GM18511 (cell line): ENCODE measurements around the gene CROCC2.

Source experiments
- ATAC-seq: cut with Tn5 transposase; IDR thresholded peaks from one replicate; pipeline ENCODE4 v1.9.1; 2021; ENCODE audit warnings: mild to moderate bottlenecking, moderate library complexity; ENCODE audit not compliant: unreplicated experiment

Gene CROCC2

DNA sequence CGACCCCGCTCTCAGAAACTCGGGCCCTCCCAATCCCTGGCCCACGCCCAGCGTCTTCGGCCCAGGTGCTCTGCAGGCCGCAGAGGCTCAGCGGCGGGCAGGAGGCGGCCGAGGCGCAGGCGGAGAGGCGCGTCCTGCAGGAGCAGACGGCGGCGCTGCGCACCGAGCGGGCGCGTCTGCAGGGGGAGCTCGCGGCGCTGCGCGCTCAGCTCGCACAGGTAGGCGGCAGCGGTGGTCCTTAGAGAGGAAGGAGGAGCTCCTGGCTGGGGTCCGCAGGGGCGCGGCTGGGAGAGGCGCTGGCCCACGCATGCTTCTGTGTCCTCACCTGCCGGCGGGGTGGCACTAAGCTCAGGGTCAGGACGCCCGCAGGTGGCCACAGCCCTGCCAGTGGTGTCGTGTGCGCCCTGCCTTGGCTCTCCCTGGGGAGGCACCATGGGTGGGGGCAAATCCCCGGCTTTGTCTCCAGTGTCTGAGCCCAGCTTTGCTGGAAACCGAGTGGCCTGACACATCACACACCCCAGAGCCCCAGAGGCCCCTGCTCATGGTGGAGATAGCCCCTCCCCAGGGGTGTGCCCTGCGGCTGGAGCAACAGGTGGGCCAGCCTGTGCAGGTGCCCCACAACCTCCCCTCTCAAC lies 77.3 kb downstream of the CROCC2 start:
- ATAC-seq: no peak

DNA sequence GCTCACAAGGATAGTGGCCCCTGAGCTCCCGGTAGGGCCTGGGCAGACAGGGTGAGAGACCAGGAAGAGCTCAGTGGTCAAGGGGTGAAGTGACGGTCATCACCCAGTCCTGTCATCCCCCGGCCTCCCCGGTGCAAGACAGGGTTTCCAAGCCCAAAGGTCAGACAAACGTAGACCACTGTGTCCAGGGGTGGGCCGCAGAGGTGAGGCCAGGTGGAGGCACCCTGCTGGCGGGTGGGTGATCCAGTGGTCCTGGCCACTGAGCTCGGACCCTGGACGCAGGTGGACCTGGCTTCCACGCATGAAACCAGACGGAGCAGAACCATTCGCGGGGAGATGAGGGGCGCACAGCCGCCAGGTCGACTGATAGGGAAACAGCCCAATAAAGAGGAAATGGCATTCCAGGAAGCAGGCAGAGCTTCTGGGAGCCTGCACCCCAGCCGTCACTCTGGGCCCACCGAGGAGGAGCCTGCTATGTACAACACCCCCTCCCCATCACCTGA lies 77.9 kb downstream of the CROCC2 start:
- ATAC-seq: no peak

DNA sequence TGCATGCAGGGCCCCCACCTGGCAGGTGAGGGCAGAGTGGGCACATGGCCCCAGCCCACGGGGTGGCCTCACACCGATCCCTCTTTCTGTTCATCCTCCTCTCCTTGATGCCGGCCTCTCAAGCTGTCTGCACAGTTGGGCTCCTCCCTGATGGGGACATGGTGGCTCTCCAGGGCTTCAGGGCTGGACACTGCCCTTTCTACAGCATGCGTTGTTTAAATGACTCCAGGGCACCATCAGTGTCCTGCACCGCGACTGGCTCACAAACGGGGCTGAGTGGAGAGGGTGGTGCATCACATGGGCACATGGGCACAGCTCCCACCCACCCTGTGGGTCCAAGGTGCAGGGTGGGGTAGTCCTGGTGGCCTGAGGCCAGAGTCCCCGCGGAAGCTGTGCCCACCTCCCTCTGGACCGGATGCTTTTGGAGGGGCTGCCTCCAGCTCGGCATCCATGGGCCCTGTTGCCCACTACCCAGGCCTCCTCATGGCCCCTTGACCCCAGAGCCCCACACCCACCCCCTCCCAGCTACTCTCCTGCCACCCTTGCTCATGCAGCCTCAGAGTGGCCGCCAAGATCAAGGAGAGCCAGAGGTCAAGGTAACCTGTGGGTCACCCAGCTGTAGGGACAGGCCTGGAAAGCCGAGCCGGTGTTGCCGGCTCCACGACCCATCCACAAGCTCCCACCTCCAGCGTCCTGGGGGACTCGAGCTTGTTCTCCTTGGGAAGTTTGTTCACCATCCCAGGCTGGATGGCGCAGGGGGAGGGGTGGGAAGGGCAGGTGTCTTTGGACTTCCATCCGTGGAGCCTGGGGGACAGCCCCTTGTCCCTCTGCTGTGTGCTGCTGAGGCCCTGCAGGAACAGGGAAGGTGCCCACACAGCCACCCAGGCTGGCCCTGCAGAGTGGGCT lies 80.0 kb downstream of the CROCC2 start:
- no peak for ATAC-seq

DNA sequence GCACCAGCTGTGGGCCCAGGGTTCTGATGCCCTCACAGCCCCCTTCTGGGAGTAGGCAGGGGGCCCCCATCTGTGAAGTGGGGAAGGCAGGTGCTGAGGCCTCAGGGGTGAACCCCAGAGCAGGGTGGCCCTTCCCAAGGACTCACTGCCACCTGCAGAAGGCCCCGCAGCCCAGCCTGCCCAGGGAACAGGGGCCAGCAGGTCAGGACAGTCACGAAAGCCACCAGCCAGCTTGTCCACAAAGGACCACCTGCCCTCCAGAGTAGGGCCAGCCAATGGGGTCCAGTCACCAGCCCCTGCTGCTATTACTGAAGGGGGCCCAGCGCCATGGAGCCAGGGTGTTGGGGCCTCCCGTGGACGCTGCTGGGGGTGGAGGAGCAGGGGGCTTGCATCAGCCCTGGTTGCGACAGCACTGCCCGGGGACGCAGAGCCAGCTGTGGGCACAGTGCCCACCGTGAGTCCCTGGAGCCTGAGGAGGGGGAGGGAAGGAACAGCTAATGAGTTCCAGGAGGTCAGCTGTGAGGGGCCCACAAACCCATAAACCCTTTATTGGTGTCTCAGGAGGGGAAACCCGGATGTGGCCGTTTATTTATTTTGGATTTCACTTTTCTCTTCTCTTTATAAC lies 80.8 kb downstream of the CROCC2 start:
- ATAC-seq: no peak

DNA sequence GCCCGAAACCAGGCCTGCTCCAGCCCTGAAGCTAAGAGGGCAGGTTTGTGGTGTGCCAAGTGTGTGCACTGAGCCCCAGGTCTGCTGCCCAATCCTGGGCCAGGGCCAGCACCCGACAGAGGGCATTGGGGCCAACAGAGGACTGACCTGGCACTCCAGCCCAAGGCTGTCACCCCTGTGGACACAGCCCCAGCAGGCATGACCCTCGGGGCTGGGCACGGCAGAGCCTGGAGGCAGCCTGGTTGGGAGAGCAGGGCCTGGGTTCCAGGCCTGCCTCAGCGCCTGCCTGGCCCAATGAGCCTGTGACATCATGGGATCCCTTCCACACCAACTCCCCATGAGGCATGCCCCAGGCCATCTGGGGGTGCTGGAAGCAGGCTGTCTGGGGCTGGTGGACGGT lies 81.5 kb downstream of the CROCC2 start:
- ATAC-seq: no peak

DNA sequence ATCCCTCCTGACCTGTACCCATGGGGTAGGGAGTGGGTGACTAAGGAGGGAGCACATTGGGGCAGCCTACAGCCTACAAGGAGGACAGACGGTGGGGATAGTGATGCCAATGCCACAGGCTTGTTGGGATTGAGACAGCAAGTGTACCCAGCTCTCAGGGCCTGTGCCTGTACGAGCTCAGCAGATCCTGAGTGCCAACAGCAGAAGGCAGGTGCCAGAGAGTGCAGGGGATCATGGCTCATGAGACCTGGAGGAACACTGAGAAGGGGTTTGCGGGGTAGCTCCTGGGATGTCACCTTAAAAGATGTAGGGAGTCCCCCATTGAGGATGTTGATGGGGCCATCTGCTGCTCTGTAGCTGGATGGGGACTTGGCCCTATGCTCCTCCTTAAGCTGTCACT lies 82.0 kb downstream of the CROCC2 start:
- no peak for ATAC-seq

DNA sequence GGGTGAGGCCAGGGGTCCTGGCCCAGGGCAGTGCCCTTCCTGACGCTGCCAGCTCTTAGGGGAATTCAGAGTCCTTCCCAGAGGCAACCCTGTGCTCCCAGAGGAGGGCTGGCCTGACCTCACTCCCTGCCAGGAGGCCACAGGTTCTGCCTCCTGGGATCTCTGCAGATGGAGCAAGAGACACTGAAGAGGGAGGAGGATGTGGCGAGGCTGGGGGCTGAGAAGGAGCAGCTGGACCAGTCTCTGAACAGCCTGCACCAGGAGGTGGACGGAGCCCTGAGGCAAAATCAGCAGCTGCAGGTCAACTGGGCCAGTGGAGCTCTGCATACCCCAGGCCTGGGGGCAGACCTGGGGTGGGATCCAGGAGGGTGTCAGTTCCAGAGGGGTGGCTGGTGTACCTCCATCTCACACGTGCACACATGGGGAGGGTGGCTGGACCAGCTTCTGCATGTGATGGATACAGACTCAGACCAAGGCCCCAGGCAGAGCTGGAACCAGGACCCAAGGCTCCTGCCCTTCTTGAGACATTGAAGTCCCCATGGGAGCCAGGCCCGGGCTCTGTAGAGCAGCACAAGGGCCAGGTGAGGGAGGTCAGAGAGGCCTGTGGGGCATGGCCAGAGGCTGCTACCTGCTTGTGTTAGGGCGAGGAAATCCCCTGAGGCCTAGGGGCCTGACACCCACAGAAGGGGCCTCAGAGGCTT lies 82.6 kb downstream of the CROCC2 start:
- no peak for ATAC-seq

DNA sequence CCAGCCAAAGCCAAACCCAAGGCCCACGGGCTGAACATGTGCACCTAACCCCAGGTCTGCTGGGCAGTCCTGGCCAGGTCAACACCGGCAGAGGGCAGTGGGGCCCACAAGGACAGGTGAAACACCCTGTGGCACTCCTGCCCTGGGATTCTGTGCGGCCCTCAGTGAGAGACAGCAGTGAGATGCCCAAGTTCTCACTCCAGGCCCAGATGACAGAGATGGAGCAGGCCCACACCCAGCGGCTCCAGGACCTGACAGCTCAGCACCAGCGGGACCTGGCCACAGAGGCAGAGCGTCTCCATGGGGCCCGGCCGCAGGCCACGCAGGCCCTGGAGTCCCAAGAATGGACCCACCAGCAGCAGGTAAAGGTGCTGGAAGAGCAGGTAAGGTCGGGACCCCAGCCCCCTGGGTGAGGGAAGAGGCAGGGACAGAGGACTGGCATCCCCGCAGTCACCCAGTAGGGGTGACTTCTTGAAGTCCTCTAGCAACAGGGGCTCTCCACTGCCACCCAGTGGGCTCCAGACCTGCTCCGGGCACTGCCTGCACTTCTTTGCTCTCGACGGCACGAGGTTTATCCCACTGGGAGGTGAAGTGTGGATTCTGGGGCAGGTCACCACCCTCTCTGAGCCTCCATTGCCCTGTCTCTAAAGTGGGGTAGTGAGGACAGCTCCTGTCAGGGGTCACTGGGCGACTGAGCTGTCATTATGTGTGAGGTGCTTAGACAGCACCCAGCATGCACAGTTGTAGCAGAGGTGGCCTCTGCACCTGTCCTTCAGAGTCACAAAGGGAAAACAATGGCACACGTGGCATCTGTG lies 83.5 kb downstream of the CROCC2 start:
- ATAC-seq: no peak

DNA sequence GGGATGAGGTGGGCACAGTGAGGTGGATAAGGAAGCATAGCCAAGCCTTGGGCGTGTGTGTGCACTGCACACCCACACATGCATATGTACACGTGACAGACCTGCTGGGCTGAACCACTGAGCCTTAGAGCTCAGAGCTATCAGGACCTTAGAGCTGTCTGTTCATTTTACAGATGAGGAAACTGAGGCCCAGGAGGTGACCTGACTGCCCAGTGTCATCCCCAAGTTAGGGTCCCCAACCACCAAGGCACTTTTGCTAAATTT lies 84.1 kb downstream of the CROCC2 start:
- no peak for ATAC-seq

DNA sequence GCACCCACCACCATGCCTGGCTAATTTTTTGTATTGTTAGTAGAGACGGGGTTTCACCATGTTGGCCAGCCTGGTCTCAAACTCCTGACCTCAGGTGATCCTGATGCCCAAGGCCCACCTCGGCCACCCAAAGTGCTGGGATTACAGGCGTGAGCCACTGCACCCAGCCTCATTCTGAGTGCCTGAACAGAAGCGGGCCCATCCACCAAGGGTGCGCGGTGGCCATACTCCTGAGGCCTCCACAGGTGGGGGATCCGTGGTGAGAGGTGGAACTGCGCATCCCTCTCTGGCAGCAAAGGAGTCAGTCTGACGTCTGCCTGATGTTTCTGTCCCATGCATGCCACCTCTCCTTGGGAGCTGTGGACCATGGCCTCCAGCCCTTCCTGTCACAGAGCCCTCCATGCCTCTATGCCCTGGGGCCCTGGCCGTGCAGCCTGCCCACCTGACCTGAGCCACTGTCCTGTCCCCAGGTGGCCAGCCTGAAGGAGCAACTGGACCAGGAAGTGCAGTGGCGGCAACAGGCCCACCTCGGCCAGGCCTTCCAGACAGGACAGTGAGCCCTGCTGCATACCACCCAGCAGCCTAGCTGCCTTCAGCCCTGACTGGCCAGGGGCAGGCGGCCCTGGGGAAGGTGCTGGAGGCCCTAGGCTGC lies 84.7 kb downstream of the CROCC2 start:
- no peak for ATAC-seq

DNA sequence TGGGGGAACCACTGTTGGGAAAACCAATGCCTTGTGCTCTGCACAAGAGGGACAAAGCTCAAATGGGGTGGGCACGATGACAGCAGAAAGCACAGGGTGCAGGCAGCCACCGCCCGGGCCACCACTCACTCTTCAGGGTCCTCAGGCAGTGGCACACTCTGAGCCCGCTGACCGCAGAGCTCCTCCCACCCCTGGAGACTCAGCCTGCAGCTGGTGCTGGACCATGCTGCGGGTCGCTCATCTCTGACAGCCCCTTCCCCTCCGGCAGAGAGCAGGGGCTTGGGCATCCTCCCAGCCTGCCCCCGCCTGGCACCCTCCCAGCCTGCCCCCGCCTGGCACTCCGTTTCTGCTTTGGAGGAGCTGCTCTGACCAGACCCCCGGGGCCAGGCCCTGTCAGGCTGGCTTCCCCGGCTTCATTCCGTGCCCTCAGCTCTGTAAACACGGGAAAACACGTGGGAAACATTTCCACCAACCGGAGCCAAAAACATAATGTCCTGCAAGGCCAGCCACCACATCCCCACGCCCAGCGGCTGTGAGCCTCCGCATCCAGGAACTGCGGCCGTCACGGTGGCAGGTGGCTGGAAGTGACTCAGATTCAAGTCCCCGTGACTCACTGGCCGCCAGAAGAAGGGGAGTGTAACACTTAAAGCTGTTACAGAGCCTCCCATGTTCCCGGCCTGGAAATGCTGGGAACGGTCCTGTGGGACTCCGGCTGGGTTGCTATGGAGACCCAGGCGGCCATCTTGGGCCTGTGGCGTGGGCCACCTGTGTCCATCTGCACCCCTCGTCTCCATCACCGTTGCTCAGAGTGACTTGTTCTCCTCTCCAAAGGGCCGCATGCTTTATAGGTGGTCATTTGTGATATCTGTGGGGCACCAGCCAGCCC lies 85.5 kb downstream of the CROCC2 start:
- no peak for ATAC-seq

DNA sequence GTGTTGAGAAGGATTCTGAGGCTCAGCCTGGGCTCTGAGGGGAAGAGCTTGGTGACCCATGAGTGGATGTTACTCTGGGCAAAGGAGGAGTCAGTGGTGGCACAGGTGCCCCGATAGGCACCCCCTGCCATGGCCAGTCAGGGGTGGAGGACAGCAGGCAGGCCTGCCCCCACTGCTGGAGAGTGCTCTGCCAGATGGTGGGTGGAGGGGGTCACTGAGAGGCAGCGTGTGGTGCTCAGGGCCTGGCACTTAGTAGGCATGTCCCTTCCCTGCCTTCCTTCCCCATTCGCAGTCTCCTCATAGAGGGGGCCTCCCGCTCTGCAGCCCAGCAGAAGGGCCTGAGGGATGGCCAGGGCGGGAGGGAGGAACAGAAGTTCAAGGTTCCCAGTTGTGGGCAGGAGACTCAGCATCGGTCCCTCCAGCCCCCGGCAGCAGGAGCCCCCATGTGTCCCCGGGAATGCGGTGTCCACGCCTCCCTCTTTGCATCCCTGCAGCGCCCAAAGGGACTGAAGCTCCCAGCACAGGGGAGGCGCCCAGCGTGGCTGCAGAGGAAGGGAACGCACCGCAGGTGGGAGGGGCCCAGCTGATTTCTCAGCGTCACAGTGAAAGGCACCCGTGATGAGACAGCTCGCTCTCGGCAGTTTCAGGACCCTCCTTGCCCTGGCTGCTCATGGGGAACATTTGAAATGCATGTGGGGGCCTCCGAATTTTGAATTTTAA lies 86.6 kb downstream of the CROCC2 start:
- no peak for ATAC-seq

DNA sequence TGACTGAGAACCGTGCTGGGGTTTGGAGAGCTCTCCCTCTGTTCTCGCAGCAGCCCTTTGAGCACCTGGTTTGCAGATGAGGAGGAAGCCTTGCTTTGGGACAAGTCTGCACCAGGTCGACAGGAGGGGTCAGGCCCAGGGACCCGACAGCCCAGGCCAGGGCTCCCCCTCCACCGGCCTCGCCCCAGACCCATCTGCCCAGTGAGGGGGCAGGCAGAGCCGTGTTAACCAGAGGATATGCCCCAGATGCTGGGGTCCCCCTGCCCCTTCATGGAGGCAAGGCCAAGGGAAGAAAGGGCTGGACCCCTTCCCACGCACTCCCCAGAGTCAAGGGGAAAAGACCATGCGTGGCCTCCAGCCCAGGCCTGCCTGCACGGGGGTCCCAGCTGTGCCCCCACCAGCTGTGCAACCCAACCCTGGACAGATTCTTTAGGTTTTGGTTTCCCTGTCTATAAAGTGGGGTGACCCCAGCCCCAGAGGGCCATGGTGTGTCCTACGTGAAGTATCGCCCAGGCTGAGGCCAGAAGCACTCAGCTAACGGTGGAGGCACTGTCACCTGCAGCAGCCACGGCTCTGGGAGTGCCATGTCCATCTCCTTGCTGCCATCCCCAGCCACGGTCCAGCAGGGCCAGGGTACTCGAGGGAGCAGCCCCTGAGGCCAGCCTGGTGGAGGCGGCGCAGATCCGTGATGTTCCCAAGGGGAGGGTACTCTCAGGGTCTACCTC lies 87.5 kb downstream of the CROCC2 start:
- ATAC-seq: no peak

DNA sequence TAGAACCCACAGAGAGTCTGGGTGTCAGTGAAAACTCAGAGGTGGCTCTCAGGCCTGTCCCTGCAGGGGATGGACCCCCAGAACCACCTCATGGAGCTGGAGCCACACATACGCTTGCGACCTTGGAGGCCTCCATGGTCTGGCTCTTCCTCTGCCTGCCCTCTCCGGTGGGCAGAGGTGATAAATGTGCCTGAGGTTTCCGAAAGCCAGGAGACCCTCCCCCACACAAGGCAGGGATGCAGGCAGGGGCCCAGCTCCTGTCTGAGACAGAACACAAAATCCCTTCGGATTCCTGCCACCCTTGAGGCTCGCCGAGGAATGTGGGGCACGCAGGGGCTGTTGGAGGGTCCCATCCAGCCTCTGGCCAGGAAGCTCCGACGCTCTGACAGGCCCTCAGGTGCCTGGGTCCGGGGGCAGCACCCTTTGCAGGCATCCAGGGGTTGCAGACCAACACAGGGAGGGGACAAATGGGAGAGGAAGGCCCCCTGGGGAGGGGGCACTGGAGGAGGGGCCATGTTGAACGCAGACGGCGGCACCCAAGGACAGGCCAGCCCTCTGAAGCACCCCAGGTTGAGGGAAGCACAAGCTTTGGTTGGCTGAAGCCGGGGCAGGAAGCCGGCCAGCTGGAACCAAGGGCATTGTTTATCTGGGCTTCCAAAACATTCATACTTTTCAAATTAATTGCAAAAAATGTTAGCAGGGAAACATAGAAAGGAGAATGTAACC lies 88.2 kb downstream of the CROCC2 start:
- ATAC-seq: no peak

DNA sequence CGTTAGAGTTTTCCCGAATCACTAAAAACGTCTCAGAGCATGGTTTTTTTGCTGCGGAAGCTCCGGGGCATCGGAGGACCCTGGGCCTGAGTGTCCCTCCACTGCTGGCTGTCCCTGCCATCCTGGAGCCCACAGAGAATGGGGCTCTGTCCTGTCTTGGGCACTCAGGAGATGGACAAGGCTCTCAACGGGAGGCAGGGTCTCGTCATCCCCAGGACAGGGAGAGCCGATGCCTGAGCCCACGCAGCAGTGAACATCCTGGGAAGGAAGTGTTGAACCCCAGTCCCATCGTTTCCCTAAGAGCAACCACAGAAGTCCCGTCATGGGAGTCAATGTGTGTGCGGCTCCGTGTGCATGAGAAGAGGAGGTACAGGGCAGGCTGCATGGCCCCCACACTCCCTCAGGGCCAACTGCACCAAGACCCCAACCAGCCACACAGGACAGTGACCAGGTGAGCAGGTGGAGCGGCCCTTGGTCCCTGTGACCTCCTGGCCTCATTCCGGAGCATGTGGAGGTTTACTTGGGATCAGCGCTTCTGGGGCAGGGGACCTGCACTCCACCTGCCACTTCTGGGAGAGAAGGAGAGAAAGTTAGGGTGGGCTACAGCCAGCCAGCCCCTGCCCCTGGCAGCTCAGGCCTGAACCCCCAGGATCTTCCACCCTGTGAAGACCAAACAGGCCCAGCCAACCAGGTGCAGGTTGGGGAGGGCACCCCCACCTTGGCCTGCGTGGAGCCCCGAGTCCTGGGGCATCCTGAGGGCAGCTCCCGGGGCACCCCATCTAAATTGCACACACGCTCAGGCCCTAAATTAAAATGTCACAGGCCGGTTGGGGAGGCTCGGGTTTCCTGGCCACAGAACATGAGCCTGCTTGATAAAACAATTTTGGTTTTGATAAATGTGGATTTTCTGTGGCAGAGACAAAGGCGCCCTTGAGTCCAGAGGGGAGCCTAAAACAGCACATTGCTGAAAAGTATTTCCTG lies 89.2 kb downstream of the CROCC2 start:
- ATAC-seq: no peak
